Endothelial cell of hepatic sinusoid (primary cell): ENCODE data around the gene HIVEP2.

Experiments used
- in situ Hi-C: cut with HindIII; loops from 2 replicates; pipeline ENCODE4 v1.10.0; 2017; ENCODE audit warnings: low sequenced_read_pairs

HIVEP2 gene

GRCh38 chr6:142896732-142897131 is 48.2 kb downstream of the HIVEP2 start:
- in situ Hi-C loops: loop anchor here (5.0 kb wide), 1 partner anchor 41 kb away; no protein-coding TSS in a partner anchor

- in situ Hi-C loops: no loop called here
Measured at GRCh38 chr6:142893088-142893487, 51.9 kb downstream of the HIVEP2 start.

GRCh38 chr6:142892254-142893021 is 52.5 kb downstream of the HIVEP2 start:
- in situ Hi-C loops: no loop called here

- in situ Hi-C loops: no loop called here
Measured at GRCh38 chr6:142891454-142891853, 53.5 kb downstream of the HIVEP2 start.

- in situ Hi-C loops: no loop called here
Measured at GRCh38 chr6:142888456-142888855, 56.5 kb downstream of the HIVEP2 start.

- in situ Hi-C loops: no loop called here
Measured at GRCh38 chr6:142887517-142887916, 57.5 kb downstream of the HIVEP2 start.

GRCh38 chr6:142886431-142887170 is 58.4 kb downstream of the HIVEP2 start:
- in situ Hi-C loops: no loop called here

GRCh38 chr6:142885182-142885867 is 59.7 kb downstream of the HIVEP2 start:
- in situ Hi-C loops: no loop called here

GRCh38 chr6:142884214-142885035 is 60.6 kb downstream of the HIVEP2 start:
- in situ Hi-C loops: no loop called here

GRCh38 chr6:142883011-142883410 is 62.0 kb downstream of the HIVEP2 start:
- in situ Hi-C loops: no loop called here

GRCh38 chr6:142881761-142882160 is 63.2 kb downstream of the HIVEP2 start:
- in situ Hi-C loops: no loop called here

- in situ Hi-C loops: no loop called here
Measured at GRCh38 chr6:142881290-142881689, 63.7 kb downstream of the HIVEP2 start.

GRCh38 chr6:142880201-142880600 is 64.8 kb downstream of the HIVEP2 start:
- in situ Hi-C loops: no loop called here

GRCh38 chr6:142879527-142879926 is 65.4 kb downstream of the HIVEP2 start:
- in situ Hi-C loops: no loop called here

GRCh38 chr6:142879076-142879475 is 65.9 kb downstream of the HIVEP2 start:
- in situ Hi-C loops: no loop called here

GRCh38 chr6:142878407-142878806 is 66.6 kb downstream of the HIVEP2 start:
- in situ Hi-C loops: no loop called here

GRCh38 chr6:142874676-142875075 is 70.3 kb downstream of the HIVEP2 start:
- in situ Hi-C loops: no loop called here

GRCh38 chr6:142872376-142872775 is 72.6 kb downstream of the HIVEP2 start:
- in situ Hi-C loops: no loop called here

- in situ Hi-C loops: no loop called here
Measured at GRCh38 chr6:142871910-142872331, 73.1 kb downstream of the HIVEP2 start.

- in situ Hi-C loops: no loop called here
Measured at GRCh38 chr6:142870787-142871415, 74.1 kb downstream of the HIVEP2 start.
